ENCODE measurements around the gene CERS3.

The CERS3 gene

DNA sequence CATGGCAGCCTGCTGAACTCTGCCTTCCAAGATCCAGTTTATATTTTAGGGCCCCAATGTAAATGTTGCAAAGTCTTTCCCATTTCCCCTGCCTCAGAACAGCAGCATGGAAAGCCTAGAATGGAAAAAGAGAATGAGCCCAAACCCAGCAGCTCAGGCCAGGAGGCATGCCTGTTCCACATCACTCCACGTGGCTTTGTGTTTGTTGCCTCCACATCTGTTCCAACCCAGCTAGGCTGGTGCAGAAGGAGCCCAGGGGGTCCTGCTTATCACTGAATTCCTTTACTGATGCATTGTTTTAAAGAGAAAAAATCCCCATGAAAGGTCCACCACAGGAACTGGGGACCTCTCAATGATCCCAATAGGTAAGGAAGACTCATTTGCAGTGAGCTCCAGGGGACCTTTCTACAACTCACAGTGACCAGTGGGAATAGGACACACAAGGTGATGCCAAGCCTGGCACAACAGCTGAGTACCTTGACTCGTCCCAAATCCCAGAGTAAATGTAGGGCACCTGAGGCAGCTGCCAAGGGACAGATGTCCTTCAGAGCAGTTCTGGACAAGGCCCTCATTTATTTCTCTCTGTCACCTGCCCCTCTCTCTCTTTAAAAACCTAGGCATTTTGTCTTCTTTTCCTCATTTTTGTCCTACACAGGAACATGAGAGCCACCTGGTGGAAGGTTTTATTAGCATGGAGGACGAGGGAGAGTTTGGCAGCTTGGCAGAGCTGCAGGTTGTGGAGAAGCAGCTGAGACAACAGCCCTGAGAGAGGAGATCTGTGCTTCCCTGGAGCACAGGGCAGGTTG, 145.2 kb downstream of the CERS3 start:
- no peak for DNase-seq (ENCODE audit: low read depth)

DNA sequence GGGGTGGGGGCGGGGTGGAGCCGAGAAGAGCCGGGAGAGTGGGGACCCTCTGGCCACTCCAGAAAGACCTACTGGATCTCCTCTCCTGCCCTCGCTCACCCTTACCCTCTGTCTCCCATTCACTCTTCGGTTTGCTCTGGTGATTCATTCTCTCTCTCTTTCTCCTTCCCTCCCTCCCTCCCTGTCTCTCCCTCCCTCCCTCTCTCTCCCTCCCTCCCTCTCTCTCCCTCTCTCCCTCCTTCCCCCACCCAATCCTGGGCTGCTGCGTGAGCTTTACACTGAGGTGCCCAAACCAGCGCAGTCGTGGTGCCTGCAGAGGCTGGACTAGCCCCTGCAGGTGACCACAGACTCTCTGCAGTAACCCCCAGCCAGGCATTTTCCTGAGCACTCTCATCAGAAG, 154.8 kb downstream of the CERS3 start:
- DNase-seq (ENCODE audit: low read depth) = no peak

DNA sequence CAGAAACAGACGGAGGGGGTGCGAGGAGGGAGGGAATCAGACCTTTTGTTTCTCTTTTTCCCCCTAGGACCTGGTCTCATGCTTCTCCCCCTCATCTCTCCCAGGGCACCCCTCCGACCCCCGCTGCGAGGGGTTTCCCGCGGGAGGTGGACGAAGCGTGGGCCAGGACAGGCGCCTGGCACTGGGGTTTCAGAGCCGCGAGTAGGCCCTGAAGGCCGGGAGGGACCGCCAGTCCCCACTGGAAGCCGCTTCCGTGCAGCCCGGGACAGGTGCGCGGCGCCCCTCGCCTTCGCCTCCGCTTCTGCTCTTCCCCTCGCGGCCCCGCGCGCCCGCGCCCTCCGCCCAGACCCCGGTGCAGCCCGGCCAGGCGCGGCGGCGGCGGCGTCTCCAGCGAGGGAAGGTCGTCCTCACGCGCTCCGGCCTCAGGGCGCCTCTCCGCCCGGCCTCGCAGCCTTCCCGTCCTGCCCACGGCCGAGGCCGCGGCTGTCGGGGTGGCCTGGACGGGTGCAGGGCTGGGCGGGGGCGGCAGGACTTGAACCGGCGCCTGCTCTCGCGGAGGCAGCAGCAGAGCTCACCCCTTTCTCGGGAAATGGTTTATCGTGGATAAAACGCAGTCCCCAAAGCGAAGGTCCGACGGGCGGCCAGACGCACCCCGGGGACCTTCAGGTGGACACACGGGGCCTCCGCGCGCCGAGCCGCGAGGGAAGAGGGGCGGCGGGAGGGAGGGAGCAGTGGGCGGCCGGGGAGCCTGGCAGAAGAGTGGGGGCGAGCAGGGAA, 155.4 kb downstream of the CERS3 start:
- no peak for DNase-seq (ENCODE audit: low read depth)

DNA sequence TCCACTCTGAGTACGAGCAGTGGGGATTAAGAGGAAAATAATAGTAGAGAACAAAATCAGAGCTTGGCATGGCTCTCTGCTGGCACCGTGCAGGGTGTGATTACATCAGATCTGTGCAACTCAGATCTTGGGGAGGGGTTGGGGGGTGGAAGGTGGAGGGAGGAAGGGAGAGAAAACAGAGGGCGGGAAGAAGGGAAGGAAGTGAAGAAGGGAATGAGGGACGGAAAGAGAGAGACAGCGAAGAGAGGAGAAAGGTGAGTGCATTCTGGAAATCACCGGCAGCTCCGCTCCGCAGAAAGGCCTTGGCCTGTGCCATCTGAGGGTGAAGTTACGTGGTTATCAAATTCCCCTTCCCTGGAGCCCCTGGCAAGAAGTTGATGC, 156.0 kb downstream of the CERS3 start:
- no peak for DNase-seq (ENCODE audit: low read depth)

DNA sequence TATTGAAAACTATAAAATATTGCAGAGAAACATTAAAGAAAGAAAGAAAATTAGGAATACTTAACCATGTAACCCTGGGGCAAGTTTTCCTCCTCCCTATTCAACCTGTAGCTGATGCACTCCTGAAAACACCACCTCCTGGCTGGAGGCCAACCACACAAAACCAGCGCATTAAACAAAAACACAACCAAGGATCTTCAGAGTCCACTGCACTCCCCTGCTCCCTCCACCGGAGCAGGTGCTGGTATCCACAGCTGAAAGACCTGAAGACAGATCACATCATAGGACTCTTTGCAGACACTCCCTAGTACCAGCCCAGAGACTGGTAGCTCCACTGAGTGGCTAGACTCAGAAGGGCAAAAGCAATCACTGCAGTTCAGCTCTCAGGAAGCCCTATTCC, 173.4 kb downstream of the CERS3 start:
- no peak for DNase-seq (ENCODE audit: low read depth)

DNA sequence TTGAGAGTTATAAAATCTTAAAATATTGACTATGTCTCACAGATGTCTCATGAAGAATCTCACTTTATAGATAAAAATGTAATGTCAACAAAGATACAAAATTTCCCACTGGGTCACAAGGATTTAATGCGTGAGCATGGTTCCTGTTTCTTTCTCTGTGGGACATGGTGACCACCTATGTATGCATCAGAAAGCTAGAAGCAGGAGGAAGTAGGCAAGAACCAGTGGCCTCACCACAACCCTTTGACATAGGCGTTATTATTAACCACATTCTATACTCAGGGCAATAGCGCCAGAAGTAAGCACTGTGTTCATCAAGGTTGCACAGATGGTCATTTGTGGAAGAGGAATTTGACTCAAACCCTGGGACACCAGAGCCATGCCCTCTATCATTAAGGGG, 175.3 kb downstream of the CERS3 start:
- DNase-seq (ENCODE audit: low read depth) = no peak

DNA sequence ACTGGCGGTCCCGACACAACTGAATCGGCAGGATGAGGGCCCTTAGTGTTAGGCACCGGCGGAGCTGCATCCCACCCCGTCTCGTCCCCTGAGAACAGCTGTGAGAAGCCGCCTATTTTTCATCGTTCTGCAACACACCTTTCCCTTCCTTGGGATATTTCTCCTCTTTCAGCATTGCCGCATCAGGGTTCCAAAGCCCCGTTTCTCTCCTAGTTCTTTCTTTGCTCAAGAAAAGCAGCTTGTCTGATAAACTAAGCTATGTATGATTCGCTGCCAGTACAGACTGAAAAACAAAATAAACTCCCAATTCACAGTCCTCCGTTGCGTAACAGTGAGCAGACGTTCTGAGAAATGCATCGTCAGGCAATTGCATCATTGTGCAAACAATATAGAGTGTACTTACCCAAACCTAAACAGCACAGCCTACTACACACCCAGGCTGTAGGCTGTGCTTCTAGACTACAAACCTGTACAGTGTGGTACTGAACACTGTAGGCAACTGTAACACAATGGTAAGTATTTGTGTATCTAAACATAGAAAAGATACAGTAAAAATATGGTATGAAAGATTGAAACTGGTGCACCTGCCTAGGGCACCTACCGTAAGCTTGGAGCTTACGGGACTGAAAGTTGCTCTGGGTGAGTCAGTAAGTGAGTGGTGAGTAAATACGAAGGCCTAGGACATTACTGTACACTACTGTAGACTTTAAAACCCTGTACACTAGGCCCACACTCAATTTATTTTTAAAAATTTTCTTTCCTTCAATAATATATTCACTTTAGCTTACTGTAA, 178.1 kb downstream of the CERS3 start:
- no peak for DNase-seq (ENCODE audit: low read depth)
